Measurements from ENCODE around the gene CEBPE. TPM values are rescaled to one million over a fixed set of nuclear protein-coding genes. Genes with fewer than 3 reads are reported as not detected.

Gene CEBPE
- total RNA-seq, 1 donor from 2014 or later, result not detected

DNA sequence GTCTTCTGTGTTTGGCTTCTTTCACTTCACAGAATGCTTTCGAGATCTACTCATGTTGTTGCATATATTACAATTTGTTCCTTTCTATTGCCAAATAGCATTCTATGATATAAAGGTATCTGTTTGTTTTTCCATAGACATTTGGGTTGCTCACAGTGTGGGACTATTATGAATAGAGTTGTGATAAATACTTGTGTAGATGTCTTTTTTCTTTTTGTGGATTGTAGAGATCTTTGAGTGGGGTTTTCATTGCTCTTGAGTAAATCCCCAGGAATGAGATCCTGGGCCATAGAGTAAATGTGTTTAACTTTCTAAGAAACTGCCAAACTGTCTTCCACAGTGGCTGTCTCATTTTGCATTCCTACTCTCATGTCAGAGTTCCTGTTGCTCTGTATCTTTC lies 24.9 kb upstream of the CEBPE start:
- no peak for DNase-seq (ENCODE audit: low spot score)
- Mint-ChIP-seq H3K27ac (ENCODE audit: unreplicated experiment) (no peak overlapping the region), H3K36me3 (ENCODE audit: low read depth) (no peaks in the 10 kb centered on the region), H3K4me3 (ENCODE audit: unreplicated experiment) (no peak overlapping the region), H3K4me1 (ENCODE audit: low read depth) (peaks cover 15% of the 10 kb centered on the region), H3K9me3 (ENCODE audit: low read depth) (peaks cover 4% of the 10 kb centered on the region), H3K27me3 (ENCODE audit: low read depth) (peaks cover 15% of the 10 kb centered on the region)
- TF ChIP-seq CTCF (IDR thresholded peaks at IDR 0.05), result no peak

GRCh38 chr14:23142826-23143225 lies 23.8 kb upstream of the CEBPE start:
- H3K4me3 Mint-ChIP-seq (ENCODE audit: unreplicated experiment), result no peak overlapping the region
- no peak for DNase-seq (ENCODE audit: low spot score)
- TF ChIP-seq CTCF (IDR thresholded peaks at IDR 0.05), result no peak
- H3K36me3 Mint-ChIP-seq (ENCODE audit: low read depth), result no peaks in the 10 kb centered on the region
- H3K9me3 Mint-ChIP-seq (ENCODE audit: low read depth), result no peaks in the 10 kb centered on the region
- H3K27me3 Mint-ChIP-seq (ENCODE audit: low read depth), result peaks cover 15% of the 10 kb centered on the region
- H3K4me1 Mint-ChIP-seq (ENCODE audit: low read depth), result peaks cover 15% of the 10 kb centered on the region
- H3K27ac Mint-ChIP-seq (ENCODE audit: unreplicated experiment), result no peak overlapping the region

GRCh38 chr14:23141706-23142444 lies 22.8 kb upstream of the CEBPE start:
- Mint-ChIP-seq H3K9me3 (ENCODE audit: low read depth) (no peaks in the 10 kb centered on the region), H3K27me3 (ENCODE audit: low read depth) (peaks cover 15% of the 10 kb centered on the region), H3K4me3 (ENCODE audit: unreplicated experiment) (no peak overlapping the region), H3K27ac (ENCODE audit: unreplicated experiment) (peak overlapping the region; percentile 70), H3K36me3 (ENCODE audit: low read depth) (no peaks in the 10 kb centered on the region), H3K4me1 (ENCODE audit: low read depth) (peaks cover 15% of the 10 kb centered on the region)
- no peak for DNase-seq (ENCODE audit: low spot score)
- TF ChIP-seq CTCF (IDR thresholded peaks at IDR 0.05), result no peak

- no peak overlapping the region for H3K4me3 Mint-ChIP-seq (ENCODE audit: unreplicated experiment)
- TF ChIP-seq CTCF (IDR thresholded peaks at IDR 0.05), result no peak
- H3K4me1 Mint-ChIP-seq (ENCODE audit: low read depth), result peaks cover 15% of the 10 kb centered on the region
- peaks cover 8% of the 10 kb centered on the region for H3K27me3 Mint-ChIP-seq (ENCODE audit: low read depth)
- no peaks in the 10 kb centered on the region for H3K9me3 Mint-ChIP-seq (ENCODE audit: low read depth)
- no peak for DNase-seq (ENCODE audit: low spot score)
- no peaks in the 10 kb centered on the region for H3K36me3 Mint-ChIP-seq (ENCODE audit: low read depth)
- H3K27ac Mint-ChIP-seq (ENCODE audit: unreplicated experiment), result no peak overlapping the region
Measured at GRCh38 chr14:23140371-23140770, 21.3 kb upstream of the CEBPE start.

GRCh38 chr14:23139874-23140273 lies 20.8 kb upstream of the CEBPE start:
- TF ChIP-seq CTCF (IDR thresholded peaks at IDR 0.05), result no peak
- no peak overlapping the region for H3K27ac Mint-ChIP-seq (ENCODE audit: unreplicated experiment)
- H3K36me3 Mint-ChIP-seq (ENCODE audit: low read depth), result no peaks in the 10 kb centered on the region
- no peak for DNase-seq (ENCODE audit: low spot score)
- H3K9me3 Mint-ChIP-seq (ENCODE audit: low read depth), result no peaks in the 10 kb centered on the region
- no peak overlapping the region for H3K4me3 Mint-ChIP-seq (ENCODE audit: unreplicated experiment)
- H3K27me3 Mint-ChIP-seq (ENCODE audit: low read depth), result peaks cover 8% of the 10 kb centered on the region
- H3K4me1 Mint-ChIP-seq (ENCODE audit: low read depth), result peaks cover 15% of the 10 kb centered on the region
